NCI-H1092 treated with DMSO at 0.1 percent for 48 hours (cell line): ENCODE measurements around the gene SH3BP1.

Source experiments
- DNase-seq: peaks from one replicate; lab custom pipeline; 2025; lab: John Stamatoyannopoulos, UW

The SH3BP1 gene

DNA sequence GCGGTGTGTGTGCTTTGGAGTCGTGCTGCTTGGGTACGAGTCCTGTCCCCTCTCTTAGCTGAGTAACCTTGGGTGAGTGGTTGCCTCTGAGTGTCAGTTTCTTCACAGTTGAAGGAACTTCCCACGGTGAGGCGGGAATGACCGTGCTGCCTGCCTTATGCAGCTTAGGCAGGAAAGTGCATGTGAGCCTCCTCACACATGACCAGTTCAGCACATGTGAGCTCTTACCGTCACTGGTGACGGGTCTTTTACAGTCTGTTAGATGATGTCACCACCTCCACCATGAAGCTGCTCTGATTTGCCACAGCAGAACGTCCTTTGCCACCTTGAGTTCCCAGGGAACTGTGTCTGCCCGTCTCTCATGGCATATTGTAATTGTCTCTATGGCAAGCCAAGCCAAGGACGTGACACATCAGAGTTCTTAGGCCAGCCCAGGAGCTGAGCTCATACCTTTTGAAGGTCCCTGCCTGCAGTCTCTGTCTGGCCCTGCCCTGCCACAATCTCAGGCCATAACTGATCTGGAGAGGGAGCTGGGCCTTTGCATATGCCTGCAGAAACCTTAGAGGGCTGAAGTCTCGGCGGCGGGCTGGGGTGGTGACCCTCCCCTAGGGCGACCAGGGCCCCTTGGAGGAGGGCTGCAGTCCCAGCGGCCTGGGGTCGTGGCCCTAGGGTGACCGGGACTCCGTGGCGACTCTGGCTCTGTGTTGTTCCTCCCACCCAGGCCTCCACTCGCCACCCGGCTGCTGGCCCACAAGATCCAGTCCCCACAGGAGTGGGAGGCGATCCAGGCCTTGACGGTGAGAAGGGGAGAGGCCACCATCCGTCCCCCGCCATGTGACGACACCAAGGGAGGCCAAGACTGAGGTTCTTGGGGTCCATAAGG, 23.0 kb upstream of the SH3BP1 start:
- DNase-seq, result no peak

DNA sequence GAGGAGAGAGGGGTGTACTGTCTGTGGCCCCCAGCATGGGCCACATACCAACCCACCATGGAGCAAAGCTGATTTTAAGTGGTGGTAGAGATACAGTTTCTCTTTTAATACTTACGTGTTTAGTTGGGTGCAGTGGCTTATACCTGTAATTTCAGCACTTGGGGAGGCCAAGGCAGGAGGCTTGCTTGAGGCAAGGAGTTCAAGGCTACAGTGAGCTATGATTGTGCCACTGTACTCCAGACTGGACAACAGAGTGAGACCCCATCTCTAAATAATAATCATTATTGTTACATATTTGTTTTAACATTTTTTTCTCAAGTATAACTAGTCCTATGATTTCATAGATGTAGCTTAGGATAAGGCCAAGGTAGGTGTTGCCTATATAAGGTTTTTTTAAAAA, 22.0 kb upstream of the SH3BP1 start:
- DNase-seq, result no peak

DNA sequence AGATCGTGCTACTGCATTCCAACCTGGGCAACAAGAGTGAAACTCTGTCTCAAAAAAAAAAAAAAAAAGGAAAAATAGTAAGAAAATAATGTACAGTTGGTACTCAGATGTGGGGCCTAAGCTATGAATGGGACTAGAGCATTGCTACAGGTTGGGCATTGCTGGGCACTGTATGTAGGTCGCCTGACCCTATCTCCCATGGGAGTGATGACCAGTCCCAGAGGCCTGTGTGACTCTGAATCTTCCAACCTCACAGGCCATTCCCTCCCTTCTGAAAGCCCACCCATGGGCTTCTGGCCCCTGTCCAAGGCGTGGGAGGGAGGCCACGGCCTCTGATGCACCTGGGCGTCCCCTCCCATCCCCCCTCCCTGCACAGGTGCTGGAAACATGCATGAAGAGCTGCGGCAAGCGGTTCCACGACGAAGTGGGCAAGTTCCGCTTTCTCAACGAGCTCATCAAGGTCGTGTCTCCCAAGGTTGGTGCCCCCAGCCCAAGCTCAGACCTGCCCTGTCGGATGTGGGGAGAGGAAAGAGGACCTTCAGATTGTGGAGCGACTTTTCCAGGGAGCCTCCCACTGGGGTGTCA, 21.3 kb upstream of the SH3BP1 start:
- no peak for DNase-seq

DNA sequence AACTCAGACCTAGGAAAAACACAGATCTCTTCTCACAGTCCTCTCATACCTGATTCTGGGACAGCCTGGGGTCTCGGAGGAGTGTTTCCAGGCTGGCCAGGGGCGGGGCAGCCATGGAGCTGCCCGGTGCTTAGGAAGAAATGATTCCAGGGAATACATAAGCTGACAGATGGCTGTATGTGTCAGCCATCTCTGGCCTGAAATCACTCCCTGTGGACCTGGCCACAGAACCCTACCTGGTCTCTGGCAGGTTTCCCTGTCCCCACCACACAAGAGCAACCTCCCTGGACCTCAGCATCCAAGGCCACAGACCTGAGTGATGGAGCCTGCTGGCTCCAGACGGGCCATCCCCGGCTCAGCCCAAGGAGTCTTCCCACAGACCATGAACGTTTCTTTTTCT, 20.8 kb upstream of the SH3BP1 start:
- DNase-seq, result no peak

DNA sequence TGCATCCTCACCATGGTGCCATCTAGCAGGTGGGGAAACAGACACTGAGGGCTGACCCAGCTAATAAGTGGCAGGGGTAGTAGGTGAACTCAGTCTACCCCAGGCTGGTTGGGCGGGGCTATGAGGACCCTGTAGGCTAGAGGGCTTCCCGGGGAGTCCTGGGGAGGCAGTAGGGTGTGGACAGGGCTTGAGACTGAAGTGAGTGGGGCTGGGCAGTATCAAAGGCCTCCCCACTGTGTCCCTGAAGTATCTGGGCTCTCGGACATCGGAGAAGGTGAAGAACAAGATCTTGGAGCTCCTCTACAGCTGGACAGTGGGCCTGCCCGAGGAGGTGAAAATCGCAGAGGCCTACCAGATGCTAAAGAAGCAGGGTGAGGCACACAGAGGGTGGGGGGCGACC, 19.5 kb upstream of the SH3BP1 start:
- DNase-seq, result no peak

DNA sequence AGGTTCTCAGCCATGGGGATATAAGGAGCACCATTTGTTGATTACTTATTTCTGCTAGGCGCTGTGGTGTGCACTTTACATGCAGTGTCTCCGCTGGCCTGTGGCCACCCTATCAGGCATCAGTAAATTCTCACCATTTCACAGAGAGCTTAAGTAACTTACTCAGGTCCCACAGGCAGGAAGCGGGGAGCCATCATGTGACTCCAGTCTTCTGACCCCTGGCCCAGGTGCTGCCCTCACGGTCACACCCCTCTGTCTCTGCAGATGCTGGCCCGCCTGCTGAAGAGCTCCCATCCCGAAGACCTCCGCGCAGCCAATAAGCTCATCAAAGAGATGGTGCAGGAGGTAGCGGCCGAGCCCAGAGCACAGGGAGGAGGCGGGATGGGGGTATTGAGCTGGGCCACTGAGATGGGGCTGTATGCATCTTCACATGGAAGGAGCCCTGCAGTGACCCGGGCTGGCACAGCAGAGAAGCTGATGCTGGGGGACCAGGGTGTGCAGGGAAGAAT, 18.1 kb upstream of the SH3BP1 start:
- DNase-seq, result no peak

DNA sequence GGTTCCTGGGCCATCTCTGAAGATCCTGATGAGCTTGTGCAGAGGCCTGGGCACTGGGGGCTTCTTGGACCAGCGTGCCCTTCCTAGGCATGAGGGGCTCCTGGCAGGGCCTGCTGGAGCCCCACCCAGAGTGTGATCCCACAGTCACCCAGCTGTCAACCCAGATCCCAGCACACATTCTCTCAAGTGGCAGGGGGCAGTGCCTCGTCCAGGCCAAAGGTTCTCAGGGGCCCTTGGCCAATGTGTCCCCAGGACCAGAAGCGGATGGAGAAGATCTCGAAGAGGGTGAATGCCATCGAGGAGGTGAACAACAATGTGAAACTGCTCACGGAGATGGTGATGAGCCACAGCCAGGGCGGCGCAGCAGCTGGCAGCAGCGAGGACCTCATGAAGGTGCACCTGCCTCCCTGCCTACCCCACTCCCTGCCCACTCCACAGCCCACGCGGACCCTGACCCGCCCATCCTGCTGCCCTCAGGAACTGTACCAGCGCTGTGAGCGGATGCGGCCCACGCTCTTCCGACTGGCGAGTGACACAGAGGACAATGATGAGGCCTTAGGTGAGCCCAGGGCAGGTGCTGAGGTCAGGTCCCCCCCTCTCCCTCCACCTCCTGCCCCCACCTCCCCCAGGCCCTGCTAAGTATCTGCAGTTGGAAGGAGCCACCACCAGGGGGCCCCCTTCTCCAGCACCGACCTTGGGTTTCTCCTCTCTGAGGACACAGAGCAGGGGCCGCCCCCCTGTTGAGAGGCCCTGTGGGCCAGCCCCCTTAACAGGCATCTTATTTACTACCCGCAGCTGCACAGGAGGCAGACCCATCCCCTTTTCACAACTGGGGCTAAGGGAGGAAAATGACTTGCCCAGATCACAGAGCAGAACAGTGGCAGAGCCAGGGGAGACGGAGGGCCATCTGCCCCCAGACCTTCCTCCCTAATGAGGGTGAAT, 16.1 kb upstream of the SH3BP1 start:
- peak; percentile 49 for DNase-seq

DNA sequence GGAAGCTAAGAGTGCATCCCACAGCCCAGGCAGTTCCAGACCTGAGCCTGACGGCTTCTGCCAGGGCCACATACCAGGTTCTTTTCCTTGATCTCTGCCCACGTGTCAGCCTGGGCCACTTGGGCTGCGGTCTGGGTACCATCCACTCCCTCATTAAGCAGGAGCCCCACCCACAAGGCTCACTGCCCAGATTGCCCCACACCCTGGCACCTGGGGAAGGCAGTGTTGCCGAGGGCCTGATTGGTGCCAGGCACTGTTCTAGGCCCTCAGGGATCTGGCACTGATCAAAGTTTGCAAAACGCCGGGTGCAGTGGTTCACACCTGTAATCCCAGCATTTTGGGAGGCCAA, 15.5 kb upstream of the SH3BP1 start:
- DNase-seq, result no peak

DNA sequence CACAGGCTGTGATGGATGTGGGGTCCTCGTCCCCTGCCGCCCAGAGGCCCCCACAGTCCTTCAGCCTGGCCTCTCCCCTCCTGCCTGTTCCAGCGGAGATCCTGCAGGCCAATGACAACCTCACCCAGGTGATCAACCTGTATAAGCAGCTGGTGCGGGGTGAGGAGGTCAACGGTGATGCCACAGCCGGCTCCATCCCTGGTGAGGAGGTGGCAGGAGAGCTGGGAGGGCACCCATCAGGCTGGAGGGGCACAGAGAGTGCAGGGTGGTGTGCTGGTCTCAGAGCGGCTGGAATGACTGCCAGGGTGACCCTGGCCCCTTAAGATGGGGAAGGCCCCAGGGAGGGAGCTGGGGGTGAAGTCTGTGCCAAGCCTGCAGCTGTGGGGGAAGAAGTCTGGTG, 14.6 kb upstream of the SH3BP1 start:
- DNase-seq, result no peak

DNA sequence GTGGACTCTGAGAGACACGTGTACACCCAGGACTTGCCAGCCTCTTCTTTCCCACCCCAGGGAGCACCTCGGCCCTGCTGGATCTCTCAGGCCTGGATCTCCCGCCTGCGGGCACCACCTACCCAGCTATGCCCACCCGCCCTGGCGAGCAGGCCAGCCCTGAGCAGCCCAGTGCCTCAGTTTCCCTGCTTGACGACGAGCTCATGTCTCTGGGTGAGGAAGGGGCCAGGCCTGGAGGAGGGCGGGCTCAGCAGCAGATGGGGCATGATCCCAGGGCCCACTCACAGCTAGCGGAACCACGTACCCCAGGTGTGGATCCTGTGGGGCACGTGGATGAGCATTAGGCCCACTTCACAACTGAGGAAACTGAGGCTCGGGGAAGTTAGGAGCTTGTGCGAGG, 13.7 kb upstream of the SH3BP1 start:
- no peak for DNase-seq

DNA sequence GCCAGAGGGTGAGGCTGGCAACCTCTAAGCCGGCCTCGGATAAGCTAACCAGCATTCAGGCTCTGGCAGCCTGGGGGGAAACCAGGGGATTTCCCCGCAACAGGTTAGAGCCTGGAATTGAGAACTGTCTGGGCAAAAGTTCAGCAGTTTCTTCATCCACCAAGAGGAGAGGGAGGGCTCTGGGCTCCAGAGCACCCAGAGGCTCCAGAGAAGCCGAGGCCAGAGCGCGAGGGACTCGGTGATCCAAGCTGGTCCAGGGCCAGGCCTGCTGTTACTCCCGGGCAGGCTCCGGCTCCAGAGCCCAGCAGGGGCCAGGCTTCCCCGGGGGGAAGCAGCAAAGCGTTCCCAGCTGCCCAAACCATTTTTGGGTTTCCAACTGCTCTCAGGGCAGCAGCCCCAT, 13.3 kb upstream of the SH3BP1 start:
- no peak for DNase-seq

DNA sequence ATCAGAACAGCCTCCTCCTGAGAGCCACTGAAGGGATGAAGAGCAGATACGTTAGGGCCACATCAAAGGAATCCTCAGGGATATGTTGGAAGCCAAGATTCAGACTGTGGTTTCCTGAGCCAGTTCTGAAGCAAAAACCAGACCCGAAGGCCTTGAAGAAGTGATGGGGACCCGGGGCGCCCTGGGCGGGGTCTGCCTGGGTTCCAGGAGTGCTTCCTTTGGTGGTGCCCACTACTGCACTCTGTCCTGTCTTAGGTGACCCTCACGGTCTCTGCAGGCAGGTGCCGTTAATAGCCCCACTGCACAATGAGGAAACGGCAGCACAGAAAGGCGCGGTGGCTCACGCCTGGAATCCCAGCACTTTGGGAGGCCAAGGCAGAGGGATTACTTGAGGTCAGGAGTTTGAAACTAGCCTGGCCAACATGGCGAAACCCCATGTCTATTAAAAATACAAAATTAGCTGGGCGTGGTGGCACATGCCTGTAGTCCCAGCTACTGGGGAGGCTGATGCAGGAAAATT, 12.9 kb upstream of the SH3BP1 start:
- no peak for DNase-seq

DNA sequence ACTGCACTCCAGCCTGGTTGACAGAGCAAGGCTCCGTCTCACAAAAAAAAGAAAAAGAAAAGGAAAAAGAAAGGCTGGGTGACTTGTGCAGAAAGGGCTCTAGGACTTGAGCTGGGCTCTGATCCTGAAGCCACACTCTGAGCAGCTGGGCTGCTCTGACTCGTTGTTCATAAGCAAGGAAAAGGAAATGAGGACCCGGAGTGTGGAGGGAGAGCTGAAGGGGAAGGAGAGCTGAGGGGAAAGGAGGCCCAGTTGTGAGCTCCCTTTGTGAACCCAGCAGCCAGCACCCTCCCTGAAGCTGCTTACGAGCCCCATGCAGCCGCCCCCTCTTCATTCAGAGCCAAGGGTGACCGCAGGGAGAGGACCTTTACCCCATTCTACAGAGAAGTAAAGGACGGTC, 12.3 kb upstream of the SH3BP1 start:
- no peak for DNase-seq

DNA sequence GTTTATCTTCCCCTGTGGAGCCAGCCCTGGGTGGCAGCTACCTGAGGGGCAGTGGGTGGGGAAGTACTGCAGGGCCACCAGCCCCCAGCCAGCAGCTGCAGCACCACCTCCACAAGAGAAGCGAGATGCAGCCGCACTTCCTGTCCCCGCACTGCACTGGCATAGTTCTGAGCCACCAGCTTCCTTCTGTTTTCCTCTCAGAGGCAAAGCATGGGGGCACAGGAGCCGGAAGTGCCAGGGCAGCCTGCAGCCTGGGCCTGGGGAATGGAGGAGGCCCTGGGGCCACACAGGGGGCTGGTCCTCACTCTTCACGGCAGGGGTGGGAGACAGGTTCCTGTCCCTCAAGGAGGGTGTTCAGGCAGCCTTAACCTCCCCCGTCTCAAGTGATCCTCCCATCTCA, 11.9 kb upstream of the SH3BP1 start:
- no peak for DNase-seq

DNA sequence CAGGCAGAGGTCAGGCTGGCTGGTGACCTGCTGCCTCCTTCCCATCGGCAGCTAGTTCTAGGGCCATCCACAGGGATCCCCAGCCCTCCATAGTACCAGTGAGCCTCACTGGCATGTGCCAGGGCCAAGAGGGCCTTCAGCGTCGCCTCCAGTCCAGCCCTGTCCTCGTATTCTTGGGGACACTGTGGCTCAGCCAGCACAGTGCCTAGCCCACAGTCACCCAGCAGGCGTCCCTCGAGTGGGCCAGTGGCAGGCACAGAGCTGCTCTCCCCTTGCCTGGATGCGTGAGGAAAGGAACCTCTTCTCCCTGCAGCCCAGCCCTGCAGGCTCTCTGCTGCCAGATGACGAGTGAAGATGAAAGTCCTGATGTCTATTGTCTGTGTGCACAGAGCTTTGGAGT, 10.6 kb upstream of the SH3BP1 start:
- no peak for DNase-seq

DNA sequence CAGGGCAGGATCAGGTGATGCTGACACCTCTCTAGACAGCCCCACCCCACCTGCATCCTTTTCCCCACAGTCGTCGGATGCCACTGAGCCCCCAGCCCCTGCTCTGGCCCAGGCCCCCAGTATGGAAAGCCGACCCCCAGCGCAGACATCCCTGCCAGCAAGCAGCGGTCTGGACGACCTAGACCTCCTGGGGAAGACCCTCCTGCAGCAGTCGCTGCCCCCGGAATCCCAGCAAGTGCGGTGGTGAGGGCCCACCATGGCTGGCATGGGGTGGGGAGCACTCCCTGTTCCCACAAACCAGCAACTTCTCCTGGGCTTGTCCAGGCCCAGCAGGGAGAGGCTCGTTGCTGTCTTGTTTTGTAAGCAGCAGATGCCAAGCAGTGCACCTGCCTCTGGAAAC, 9.5 kb upstream of the SH3BP1 start:
- DNase-seq, result no peak

DNA sequence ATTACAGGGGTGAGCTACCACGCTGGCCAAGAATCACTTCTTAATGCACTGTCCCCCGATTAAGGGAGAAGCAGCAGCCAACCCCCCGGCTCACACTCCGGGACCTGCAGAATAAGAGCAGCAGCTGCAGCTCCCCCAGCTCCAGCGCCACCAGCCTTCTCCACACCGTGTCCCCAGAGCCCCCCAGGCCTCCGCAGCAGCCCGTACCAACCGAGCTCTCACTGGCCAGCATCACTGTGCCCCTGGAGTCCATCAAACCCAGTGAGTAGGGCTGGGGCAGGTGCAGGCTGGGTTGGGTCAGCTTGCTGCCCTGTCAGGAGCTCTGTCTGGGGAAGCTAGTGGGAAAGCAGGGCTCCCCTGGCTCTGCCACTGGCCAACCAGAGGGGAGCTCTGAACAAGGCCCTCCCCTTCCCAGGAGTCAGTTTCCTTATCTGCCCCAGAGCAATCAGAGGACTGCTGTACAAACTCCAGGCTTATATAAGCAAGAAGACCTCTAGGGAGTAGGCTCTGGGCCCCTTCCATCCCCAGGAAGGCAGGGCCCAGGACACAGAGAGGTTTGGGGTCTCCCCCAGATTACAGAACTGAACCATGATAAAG, 8.5 kb upstream of the SH3BP1 start:
- no peak for DNase-seq

DNA sequence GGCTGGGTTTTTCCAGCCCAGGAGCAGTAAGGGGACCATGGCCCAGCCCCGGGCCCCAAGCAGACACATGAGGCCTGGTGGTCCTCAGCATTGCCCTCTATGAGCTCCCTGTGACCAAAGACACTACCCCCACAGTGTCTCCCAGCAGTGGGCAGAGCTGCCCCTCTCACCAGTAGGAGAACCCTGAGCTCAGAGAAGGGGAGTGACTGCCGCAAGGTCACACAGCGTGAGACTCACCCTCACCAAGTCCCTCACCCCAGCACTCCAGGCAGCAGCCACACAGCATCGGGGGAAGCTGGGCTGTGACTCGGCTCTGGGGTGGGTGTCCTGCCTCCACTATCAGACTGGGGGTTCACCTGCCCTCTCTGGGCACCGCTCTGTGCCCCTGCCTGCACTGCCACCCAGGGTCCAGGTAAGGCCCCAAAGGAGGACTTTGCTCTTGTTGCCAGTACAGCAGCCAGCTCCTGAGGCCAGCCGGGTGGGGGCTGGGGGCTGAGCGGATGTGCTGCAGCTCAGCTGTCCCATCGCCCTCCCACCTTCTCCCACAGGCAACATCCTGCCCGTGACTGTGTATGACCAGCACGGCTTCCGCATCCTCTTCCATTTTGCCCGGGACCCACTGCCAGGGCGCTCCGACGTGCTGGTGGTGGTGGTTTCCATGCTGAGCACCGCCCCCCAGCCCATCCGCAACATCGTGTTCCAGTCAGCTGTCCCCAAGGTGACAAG, 7.9 kb upstream of the SH3BP1 start:
- DNase-seq, result no peak

DNA sequence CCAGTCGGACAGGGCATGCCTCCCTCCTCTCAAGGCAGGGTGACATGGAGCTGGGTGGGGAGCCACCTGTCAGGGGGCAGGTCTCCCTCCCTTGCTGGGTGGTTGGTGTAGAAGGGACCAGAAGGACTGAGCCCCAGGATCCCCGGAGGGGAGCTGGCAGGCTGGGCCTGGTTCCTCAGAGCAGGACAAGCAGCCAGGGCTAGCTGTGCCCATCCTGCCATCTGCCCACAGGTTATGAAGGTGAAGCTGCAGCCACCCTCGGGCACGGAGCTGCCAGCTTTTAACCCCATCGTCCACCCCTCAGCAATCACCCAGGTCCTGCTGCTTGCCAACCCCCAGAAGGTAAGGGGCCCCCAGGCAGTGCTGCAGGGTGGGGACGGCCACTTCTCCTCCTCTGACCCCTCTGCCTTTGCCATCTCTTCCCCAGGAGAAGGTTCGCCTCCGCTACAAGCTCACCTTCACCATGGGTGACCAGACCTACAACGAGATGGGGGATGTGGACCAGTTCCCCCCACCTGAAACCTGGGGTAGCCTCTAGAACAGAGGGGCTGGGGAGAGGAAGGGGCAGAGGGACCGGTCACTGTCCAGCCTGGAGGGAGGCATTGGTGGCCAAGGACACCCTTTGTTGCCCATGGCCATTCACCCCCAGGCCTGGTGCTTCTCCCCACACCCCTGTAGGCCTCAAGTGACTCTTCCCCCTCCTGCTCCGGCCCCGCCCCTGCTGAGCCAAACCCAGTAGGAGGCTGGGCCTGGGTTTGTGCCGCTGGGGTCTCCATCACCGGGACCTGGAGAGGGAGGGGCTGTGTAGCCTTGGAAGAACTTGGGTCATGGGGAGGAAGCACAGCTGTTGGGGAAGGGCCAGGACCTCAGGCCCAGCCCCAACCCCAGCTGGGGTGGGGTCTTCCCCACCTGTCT, 7.0 kb upstream of the SH3BP1 start:
- DNase-seq, result no peak

DNA sequence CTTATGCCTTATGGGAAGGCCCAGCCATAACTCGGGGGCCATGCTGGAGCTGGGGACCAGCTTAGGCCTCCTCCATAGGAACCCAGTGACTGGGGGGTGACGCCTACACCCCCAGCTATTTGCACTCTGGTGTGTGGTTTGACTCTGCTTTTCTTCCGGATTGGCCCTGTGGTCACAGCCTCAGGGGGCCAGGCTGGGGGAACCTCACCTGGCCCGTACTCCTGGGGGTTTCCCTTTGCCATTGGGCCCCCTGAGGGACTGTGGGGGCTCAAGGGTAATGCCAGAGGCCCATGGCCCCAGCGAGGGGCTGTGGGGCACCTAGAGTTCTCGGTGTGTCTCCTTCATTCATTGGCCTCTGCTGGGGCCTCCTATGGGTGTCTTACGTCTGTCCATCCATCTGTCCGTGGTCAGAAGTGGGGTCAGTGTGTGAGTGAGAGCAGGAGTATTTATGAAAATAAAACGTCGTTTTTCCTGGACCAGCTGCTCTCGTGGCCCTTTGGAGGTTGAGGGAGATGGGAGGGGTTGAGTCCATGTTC, 6.3 kb upstream of the SH3BP1 start:
- no peak for DNase-seq
